Peyer's patch (tissue), 4 donors: ENCODE measurements around the gene CHRM5.

Experiments
- CTCF ChIP-seq, 6 experiments: fragments of 450-650 bp in 4 of 6; fragments of 200-600 bp in 2 of 6; sonication (generic) in 1 of 6; IDR thresholded peaks; one replicate each; pipeline ENCODE4 v1.5.1; 2017 to 2019; ENCODE audit warnings: antibody characterized with exemption in 6 of 6, mild to moderate bottlenecking in 3 of 6, moderate library complexity in 1 of 6
- POLR2A ChIP-seq, 2 donors: fragments of 450-650 bp; IDR thresholded peaks; one replicate each; pipeline ENCODE4 v1.5.1; 2017; ENCODE audit warnings: antibody characterized with exemption in 2 of 2, mild to moderate bottlenecking in 2 of 2, moderate library complexity in 2 of 2

GRCh38 chr15:34054081-34054707, 85.9 kb downstream of the CHRM5 start:
- TF ChIP-seq CTCF (IDR thresholded peaks at IDR 0.05) = no peak
- TF ChIP-seq POLR2A (IDR thresholded peaks at IDR 0.05) = no peak
